GF-D8 (cell line): ENCODE measurements around the gene EIF2B5.

ENCODE experiments used
- DNase-seq: peaks from one replicate; lab custom pipeline; 2025; lab: John Stamatoyannopoulos, UW

The EIF2B5 gene

GRCh38 chr3:184174284-184174645 lies 39.1 kb downstream of the EIF2B5 start:
- DNase-seq = no peak

GRCh38 chr3:184174646-184175492 lies 39.7 kb downstream of the EIF2B5 start, which contains the start of gene AP2M1:
AP2M1 (plus strand) TSS chr3:184174855; CDS start chr3:184176994, 2,139 bp downstream.
- DNase-seq = peak; percentile 98

GRCh38 chr3:184175506-184175905 lies 40.3 kb downstream of the EIF2B5 start:
- DNase-seq = no peak

GRCh38 chr3:184175981-184176376 lies 40.8 kb downstream of the EIF2B5 start:
- DNase-seq = no peak

- no peak for DNase-seq
Observed at GRCh38 chr3:184176377-184177330, 41.5 kb downstream of the EIF2B5 start.

- no peak for DNase-seq
Observed at GRCh38 chr3:184177331-184177731, 42.2 kb downstream of the EIF2B5 start.

- DNase-seq = no peak
Observed at GRCh38 chr3:184177767-184178306, 42.7 kb downstream of the EIF2B5 start.

- no peak for DNase-seq
Observed at GRCh38 chr3:184178521-184179138, 43.5 kb downstream of the EIF2B5 start.

GRCh38 chr3:184180165-184180564 lies 45.0 kb downstream of the EIF2B5 start:
- no peak for DNase-seq

GRCh38 chr3:184181596-184181995 lies 46.4 kb downstream of the EIF2B5 start:
- no peak for DNase-seq

GRCh38 chr3:184183679-184184078 lies 48.5 kb downstream of the EIF2B5 start:
- no peak for DNase-seq

GRCh38 chr3:184184546-184185230 lies 49.5 kb downstream of the EIF2B5 start:
- no peak for DNase-seq

- peak; percentile 97 for DNase-seq
Observed at GRCh38 chr3:184185461-184186183, 50.5 kb downstream of the EIF2B5 start.

- DNase-seq = peak; percentile 18
Observed at GRCh38 chr3:184186184-184186901, 51.2 kb downstream of the EIF2B5 start, which contains the start of gene ABCF3. ABCF3 (plus strand) TSS chr3:184186199; CDS start chr3:184186208, 9 bp downstream.

- no peak for DNase-seq
Observed at GRCh38 chr3:184186902-184187207, 51.7 kb downstream of the EIF2B5 start.

- no peak for DNase-seq
Observed at GRCh38 chr3:184188080-184188479, 52.9 kb downstream of the EIF2B5 start.

GRCh38 chr3:184189421-184189820 lies 54.3 kb downstream of the EIF2B5 start:
- no peak for DNase-seq

GRCh38 chr3:184192889-184193288 lies 57.7 kb downstream of the EIF2B5 start:
- DNase-seq = no peak

- DNase-seq = no peak
Observed at GRCh38 chr3:184193991-184194539, 58.9 kb downstream of the EIF2B5 start.
